Activated CD8-positive, alpha-beta T cell treated with anti-CD3 and anti-CD28 coated beads, Interleukin-2, amount 10 ng/mL, durations not matched to agents 7 days and 5 days (primary cell): ENCODE data around the gene PRTFDC1. TPM values are rescaled to one million over a fixed set of nuclear protein-coding genes. Genes with fewer than 3 reads are reported as not detected.

Experiments
- total RNA-seq, 2 experiments: library from RNA; stranded (reverse); gene quantifications; one replicate each; pipeline ENCODE4 v1.2.3, GENCODE V29; 2021

The PRTFDC1 gene
- total RNA-seq, 2 experiments from 2014 or later, result 1.6 to 2.9 TPM

Other genes starting within 250 kb of the PRTFDC1 start
- gene ARHGAP21, start 228.7 kb downstream of the PRTFDC1 start, total RNA-seq, result 10 to 100 TPM; 26.3 to 28.1 TPM
- gene ENKUR, start 63.6 kb upstream of the PRTFDC1 start, total RNA-seq, result not detected
- 1 to 10 TPM; 3.8 to 4.2 TPM for gene THNSL1, start 64.0 kb upstream of the PRTFDC1 start, total RNA-seq
- not detected for gene GPR158, start 222.4 kb upstream of the PRTFDC1 start, total RNA-seq